ENCODE data around the gene MAST4.
A peak's percentile ranks its signal among the peaks of the same experiment; 100 is the strongest.

MAST4 gene

DNA sequence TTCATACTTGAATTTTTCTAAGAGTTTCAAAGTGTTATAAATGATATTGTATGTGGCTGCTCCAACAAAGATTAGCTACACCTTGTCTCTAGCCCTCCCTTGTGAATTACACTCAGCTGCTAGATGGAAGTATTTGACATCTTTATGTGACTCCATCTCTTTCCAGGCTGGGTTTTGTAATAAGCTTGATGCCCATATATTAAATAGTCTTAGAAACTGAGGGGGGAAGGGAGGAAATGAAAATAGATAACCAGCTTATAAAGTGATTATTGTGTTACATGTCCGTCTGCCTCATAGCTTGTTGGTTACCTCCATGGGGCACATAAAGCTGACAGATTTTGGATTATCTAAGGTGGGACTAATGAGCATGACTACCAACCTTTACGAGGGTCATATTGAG, 537.0 kb downstream of the MAST4 start:
- no peak for DNase-seq (ENCODE audit: low read depth)

DNA sequence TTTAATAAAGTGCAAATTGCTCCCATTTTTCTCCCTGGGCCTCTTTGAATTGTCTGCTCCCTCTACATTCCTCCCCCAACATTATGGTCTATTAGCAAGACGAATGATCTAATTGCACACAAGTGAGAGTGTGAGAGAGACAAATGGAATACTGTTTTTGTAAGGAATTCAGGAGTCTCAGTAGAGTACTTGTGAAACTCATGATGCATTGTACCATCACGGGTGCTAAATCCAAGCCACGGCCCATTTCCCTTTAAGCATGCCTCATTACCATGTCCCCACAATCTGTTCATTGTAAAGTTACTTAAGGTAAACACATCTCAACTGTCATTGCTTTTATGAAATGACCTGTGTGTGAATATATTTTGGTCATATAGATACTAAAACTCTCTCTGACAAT, 537.6 kb downstream of the MAST4 start:
- no peak for DNase-seq (ENCODE audit: low read depth)

DNA sequence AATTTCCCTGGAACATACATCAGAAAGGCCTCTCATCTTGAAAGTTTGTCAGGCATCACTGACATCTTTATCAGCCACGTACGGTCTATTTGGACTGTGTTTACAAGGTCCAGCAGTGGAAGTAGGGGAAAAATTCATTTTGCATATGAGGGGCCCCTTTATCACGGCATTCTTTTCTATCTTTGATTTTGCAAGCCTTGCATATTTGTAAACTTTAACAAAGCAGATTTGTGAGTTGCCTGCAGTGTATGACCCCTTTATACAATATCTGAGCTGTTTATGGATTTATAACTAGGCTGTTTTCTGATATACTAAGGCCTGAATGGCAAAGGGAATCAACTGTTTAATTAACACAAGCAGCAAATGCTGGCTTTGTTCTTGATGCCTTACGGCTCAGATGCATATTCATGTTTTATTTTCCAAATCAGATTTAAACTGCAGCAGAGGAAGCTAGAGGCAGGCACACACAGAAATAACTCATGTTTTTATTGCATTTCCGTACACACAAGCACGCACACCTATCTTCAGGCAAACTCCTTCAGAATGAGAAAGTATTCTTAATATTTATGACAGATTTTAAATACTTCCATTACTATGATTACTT, 539.3 kb downstream of the MAST4 start:
- no peak for DNase-seq (ENCODE audit: low read depth)

DNA sequence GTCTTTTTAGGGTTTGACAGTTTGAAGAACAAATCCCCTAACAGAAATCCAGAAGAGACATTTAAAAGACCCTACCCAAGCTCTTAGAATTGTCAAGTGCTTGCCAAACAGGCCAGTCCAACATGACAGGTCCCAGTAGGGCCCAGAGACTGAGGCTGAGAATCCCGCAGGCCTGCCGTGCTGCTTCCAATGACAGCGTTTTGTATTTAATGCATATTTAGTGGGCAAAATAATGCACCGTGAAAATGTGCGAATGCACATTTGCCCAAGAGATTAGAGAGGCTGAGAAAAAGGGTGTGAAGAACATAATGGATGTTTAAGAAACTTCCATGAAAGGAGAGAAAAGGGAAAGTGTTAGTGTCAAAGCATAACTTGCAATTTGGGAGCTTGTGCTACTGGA, 542.8 kb downstream of the MAST4 start:
- no peak for DNase-seq (ENCODE audit: low read depth)

DNA sequence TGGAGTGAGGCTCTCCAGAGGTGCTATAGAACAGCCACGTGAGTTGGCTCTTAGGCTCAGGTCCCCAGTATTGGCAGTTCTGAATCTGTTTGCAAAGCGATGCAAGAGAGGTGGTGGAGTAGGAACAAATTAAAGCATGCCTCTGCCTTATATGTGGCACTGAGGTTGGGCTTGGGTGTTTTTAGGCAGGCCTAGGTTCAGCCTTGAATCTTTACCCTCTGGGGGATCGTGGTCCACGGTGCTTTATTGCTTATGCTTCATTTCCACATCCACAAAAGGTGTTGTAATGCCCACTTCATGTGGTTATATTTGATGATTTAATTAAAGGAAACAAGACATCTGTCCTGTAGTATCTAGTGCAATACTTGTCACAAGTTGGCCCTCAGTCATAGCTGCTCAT, 544.2 kb downstream of the MAST4 start:
- DNase-seq (ENCODE audit: low read depth): no peak

DNA sequence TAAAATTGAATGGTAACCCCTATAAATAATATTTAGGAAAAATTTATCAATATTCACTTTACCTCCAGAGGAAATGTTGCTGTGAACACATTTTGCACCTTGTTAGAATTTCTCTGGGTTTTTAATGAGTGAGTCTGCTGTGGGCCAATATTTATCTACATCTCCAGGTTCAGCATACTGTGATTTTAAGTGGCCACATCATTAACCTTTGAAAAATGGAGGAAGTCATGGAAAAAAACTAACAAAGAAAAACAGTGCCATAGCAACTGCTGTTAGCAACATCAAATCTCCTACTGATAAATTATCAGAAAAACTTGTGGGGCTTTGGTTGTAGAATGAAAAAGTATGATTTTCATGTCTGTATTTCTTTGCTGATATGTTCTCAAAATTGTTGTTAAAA, 545.5 kb downstream of the MAST4 start:
- no peak for DNase-seq (ENCODE audit: low read depth)

DNA sequence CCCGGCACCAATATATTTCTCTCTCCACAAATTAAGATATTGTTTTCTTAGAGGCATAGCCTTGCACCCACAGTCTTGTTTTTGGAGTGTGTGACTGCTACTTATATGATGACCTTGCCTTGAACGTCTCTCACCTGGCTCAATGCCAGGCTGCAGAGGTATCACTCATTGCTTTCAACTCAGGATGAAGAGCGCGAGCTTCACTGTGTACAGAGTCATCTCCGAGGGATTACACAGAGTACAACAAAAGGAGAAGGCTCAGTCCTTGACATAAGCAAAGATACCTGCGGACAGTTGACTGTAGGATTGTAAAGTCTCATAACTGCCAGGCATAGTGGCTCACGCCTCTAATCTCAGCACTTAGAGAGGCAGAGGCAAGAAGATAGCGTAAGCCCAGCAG, 546.6 kb downstream of the MAST4 start:
- no peak for DNase-seq (ENCODE audit: low read depth)

DNA sequence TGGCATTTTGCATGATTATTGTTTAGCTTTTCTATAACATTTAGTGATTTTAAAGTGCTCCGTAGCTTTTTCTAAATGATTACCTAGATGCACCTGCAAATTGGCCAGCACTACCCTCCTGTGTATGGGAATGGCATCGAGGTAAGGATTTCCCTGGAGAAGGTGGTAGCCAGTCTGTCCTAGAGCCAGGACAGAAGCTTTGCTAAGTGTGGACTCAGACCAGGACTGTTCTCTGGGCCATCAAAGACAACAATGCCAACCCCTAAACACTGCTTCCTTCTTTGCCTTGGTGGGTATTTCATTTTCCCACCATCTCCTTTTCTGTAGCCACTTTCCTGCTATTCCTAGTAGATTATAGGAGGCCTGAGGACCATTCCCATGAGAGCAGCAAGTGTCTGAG, 547.4 kb downstream of the MAST4 start:
- no peak for DNase-seq (ENCODE audit: low read depth)

DNA sequence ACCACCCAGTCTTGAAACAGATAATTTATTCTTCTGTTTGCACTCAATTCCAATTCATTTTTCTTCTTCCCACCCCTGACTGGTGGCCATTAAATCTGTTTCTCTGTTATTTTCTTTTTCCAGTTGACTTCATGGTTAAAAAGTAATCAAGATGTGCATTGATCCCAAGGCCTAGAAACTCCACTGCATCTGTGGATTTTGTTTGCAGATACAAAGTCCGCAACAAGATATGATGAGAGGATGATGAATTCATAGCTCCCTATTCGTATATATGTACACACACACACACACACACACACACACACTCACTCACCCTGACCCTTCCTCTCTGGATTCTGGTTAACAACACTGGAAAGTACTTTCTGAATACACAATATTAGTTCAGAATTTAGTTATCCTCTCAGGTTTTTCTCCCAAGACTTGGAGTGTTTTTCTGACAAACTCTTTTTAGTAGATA, 548.0 kb downstream of the MAST4 start:
- DNase-seq (ENCODE audit: low read depth): no peak

DNA sequence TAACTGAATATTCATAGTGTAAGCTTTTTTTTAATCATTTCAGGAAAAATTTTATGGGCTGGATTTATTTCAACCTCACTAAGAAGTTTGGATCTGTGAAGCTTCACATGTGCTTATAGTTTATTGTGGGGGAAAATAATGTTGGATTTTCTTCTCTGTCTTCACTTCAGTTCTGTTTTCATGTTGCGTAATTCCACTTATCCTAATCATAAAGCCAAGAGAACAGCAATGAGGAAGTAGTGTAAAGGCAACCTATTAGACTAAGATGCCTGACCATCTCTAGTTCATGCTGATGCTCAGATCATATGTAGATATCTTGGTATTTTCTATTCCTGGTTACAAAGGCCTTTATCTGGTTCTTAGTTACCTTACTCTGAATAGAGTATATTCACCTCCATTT, 550.4 kb downstream of the MAST4 start:
- no peak for DNase-seq (ENCODE audit: low read depth)

DNA sequence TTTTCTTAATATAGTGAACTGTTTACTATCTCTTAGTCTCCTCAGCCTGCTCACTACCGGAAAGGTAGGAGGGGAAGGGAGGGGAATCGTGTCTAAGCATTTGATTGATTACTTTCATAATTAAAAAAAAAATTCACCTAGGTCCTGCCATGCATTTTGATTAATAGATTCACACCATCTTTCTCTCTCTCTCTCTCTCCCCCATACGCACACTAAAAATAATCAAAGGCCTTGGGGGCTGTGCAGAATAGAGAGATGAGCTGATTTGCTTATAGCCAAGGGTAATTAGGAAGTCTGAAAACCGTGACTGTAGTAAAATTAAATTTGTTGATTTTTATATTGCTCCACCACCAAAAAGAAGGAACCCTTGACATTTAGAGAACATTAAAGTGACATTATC, 550.8 kb downstream of the MAST4 start:
- no peak for DNase-seq (ENCODE audit: low read depth)

DNA sequence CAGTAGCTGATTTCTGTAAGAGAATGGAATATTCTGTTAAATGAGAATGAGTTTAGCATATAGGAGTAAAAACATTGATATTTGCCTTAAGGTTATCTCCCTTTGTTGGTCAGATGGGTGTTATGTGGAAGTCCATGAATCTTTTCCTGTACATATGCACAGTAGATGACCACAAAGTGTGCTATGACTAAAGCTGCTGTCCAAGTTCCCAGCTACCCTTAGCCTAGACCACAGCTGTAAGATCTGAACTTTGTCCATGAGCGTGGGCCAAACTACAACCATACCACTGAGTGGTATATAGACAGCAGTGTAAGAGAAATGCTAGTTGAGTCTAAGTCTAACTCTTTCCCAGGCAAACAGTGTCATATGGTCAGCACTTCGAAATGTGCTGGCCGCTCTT, 551.6 kb downstream of the MAST4 start:
- no peak for DNase-seq (ENCODE audit: low read depth)

DNA sequence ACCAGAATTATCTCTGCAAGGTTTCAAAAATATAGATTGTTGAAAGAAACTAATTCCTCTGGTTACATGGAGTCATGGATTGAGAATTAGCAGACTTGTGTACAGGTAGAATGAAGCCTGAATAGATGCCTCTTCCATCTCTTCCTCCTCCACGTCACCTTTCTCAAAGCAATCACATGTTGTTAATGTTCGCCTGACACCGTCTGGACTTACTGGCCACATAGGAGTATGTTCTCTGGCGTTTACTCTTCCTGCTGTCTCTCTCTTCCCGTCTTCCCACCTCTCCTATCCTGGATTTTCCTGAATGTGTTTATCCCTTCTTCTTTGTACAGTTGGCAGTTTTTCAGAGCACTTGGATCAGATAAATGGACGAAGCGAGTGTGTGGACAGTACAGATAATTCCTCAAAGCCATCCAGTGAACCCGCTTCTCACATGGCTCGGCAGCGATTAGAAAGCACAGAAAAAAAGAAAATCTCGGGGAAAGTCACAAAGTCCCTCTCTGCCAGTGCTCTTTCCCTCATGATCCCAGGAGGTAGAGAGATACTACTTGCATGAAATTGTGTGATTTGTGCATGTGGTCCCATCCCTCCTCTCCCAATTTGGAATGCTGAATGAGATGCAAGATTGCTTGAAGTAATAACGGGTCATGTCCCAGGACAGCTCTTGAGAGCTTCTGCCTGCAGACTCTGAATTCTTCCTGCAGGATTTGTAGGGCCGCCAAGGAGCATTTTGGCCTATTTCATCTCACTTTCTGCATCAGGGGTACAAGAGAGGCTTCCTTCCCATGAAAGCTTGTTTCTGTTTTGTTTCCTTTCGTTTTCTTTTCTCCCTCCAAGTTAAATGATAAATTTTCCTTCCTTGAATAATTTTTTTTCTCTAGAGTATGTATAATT, 553.1 kb downstream of the MAST4 start:
- DNase-seq (ENCODE audit: low read depth): no peak

DNA sequence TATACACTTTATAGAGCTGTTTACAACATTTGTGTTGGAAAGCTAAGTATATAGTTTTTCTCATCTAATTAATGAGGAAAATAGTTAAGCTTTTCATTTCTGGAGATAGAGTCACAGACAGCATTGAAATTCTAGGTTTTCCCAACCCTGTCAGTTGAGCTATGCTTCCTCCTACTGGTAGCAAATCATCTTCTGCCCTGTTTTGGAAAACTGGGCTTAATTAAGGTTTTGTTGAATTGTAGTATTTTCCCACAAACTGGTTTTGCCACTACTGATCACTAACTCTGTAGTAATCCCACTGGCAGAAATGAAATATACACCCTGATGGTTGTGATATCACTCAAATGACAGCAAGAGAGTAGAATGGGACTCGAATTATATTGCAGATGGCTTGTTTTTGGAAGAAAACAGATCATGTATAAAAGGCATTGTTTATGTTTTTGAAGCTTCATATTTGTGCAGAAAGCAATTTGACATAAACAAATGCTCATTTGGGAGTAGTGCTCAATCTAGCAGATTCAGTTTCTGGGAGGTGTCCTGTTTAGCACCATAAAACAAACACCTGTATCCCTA, 553.8 kb downstream of the MAST4 start:
- no peak for DNase-seq (ENCODE audit: low read depth)

DNA sequence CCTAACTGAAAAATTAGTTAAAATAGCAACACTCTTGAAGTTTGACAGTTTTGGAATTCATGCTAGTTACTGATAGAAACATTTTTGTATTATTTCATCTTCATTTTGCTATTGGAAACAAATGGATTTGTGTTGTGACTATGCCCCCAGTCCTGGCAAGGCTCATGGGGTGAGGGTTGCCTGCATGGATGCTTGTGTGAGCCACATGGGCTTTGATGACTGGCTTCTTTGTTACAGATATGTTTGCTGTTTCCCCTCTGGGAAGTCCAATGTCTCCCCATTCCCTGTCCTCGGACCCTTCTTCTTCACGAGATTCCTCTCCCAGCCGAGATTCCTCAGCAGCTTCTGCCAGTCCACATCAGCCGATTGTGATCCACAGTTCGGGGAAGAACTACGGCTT, 556.2 kb downstream of the MAST4 start:
- no peak for DNase-seq (ENCODE audit: low read depth)

DNA sequence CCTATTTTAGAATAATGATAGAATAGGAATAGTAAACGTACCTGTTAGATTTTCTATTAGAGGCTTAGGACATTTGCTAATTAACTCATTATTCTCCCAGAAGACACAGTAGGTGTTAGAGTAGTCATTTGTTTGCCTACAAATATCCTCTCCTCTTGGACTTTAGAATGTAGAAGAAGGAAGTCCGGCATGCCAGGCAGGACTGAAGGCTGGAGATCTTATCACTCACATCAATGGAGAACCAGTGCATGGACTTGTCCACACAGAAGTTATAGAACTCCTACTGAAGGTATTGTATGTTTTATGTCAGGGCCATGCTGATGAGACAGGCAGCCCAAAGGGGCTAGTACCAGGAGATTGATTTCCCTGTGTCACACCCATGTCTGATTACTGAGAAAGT, 557.1 kb downstream of the MAST4 start:
- no peak for DNase-seq (ENCODE audit: low read depth)

DNA sequence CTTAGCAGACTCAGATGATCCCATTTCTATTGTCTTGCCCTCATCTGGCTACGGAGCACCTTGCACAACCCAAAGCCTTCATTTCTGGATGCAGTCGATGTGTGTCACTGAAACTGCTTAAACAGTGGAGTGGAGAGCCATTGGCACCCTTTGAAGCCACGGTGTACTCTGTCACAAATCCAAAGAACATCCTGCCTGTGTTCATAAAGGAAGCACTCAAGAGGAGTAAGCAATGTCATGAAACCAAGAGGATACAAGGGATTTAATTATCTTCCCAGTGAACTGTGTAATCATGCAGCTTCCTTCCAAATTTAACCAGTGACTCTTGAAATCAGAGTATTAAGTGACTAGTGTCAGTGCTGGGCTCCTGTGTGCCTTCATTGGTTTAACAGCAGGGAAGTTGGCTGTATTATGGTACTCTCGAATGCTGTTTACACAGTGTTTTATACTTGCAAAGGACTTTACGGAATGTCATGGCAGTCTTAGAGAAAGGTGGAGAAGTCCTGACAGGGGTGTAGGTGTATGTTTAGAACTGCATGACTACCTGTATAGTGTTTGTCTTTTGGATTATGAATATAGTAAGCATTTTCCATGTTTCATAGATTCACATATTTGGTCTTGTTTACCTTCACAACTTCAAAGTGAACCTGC, 558.5 kb downstream of the MAST4 start:
- no peak for DNase-seq (ENCODE audit: low read depth)

DNA sequence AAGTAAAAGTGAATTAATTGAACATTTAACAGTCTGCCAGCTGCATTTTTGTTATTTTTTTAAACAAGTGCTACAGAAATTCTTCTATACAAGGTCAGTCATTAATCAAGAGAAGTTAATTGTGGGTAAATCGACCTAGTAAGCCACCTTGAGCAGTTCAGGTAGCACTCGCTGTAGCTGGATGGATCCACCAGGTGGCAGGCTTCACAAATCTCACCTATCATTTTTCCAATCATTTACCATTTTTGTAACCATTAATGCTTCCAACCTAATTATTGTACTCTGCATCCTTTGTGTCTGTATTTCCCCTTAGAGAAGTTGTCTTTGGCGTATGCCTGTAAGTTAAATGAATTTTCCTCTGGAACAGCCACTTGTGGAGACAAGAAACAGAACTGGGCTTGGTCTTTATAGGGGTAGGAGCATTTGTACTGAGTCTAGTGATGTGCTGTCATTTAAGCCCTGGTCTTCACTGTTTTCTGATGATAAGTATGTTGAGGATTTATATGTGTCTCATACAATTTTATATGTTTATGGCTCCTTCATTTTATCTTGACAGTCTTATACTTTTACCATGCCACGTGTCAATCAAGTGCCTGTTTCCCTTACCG, 560.9 kb downstream of the MAST4 start:
- peak; percentile 43 for DNase-seq (ENCODE audit: low read depth)

DNA sequence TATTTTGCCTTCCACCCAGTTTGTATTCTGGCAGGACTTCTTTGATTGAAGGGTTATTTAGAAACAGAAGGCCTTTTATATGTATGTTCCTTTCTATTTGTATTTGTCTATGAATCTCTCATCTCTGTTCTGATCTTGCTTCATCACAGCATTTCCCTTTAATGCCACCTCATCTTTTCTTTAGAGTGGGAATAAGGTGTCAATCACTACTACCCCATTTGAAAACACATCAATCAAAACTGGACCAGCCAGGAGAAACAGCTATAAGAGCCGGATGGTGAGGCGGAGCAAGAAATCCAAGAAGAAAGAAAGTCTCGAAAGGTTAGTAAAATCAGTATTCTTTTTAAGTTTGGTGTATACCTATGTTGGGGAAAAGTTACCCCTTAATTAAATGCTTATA, 564.1 kb downstream of the MAST4 start:
- no peak for DNase-seq (ENCODE audit: low read depth)

DNA sequence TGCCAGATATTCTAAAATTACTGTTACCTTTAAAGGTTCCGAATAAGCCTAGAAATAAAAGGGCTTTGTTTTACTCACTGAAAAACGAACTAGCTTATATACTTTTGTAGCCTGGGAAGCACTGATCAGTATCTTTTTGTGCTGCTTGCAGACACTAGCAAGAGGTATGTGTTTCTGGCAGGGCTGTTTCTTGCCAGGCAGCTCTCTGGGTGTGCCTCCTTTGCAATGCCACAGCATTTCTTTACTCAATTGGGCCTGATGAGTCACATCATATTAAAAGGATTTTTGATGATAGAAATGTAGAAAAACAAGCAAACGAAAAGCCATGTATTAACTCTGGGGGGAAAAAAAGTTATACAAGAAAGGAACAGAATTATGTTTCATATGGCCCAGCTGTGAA, 564.8 kb downstream of the MAST4 start:
- DNase-seq (ENCODE audit: low read depth): peak; percentile 39

DNA sequence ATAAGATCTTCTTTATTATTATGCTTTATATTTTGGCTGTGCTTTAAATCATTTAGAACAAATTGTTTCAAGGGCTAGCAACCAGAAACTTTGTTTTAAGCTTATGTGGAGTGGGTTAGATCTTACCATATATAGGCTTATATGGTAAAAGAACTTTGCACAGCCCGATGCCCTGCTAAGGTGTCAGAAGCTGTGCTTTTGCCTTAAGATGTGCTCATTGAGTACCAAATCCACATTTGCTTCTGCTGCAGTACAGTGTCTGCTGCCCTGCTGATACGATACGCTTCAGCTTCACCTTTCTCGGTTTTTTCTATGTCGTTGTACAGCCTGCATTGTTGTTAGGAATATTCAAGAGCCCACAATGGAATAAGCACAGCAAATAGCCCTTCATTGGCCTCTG, 565.6 kb downstream of the MAST4 start:
- DNase-seq (ENCODE audit: low read depth): no peak

DNA sequence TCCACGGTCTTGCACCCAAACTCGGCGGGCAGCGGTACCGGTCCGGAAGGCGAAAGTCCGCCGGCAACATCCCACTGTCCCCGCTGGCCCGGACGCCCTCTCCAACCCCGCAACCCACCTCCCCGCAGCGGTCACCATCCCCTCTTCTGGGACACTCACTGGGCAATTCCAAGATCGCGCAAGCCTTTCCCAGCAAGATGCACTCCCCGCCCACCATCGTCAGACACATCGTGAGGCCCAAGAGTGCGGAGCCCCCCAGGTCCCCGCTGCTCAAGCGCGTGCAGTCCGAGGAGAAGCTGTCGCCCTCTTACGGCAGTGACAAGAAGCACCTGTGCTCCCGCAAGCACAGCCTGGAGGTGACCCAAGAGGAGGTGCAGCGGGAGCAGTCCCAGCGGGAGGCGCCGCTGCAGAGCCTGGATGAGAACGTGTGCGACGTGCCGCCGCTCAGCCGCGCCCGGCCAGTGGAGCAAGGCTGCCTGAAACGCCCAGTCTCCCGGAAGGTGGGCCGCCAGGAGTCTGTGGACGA, 567.1 kb downstream of the MAST4 start:
- DNase-seq (ENCODE audit: low read depth): no peak
